GM12801 (cell line): ENCODE results near the gene RTN4.

ENCODE experiments used
- TF ChIP-seq, protein P1 (sequence below): IDR thresholded peaks from one replicate; pipeline ENCODE4 v1.5.1; 2011; ENCODE audit warnings: control low read depth; ENCODE audit not compliant: insufficient read length; ENCODE audit errors: extremely low read depth

The RTN4 gene

GRCh38 chr2:55017880-55018279, 32.4 kb downstream of the RTN4 start:
- TF ChIP-seq, protein P1, sequence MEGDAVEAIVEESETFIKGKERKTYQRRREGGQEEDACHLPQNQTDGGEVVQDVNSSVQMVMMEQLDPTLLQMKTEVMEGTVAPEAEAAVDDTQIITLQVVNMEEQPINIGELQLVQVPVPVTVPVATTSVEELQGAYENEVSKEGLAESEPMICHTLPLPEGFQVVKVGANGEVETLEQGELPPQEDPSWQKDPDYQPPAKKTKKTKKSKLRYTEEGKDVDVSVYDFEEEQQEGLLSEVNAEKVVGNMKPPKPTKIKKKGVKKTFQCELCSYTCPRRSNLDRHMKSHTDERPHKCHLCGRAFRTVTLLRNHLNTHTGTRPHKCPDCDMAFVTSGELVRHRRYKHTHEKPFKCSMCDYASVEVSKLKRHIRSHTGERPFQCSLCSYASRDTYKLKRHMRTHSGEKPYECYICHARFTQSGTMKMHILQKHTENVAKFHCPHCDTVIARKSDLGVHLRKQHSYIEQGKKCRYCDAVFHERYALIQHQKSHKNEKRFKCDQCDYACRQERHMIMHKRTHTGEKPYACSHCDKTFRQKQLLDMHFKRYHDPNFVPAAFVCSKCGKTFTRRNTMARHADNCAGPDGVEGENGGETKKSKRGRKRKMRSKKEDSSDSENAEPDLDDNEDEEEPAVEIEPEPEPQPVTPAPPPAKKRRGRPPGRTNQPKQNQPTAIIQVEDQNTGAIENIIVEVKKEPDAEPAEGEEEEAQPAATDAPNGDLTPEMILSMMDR, result no peak

GRCh38 chr2:55017428-55017827, 32.8 kb downstream of the RTN4 start:
- TF ChIP-seq, protein P1, result no peak

- TF ChIP-seq, protein P1, result no peak
These were observed 35.0 kb downstream of the RTN4 start for GRCh38 chr2:55014962-55015939.

- TF ChIP-seq, protein P1, result no peak
These were observed 36.3 kb downstream of the RTN4 start for GRCh38 chr2:55013936-55014335.

GRCh38 chr2:55012672-55013484, 37.4 kb downstream of the RTN4 start:
- TF ChIP-seq, protein P1, result no peak

DNA sequence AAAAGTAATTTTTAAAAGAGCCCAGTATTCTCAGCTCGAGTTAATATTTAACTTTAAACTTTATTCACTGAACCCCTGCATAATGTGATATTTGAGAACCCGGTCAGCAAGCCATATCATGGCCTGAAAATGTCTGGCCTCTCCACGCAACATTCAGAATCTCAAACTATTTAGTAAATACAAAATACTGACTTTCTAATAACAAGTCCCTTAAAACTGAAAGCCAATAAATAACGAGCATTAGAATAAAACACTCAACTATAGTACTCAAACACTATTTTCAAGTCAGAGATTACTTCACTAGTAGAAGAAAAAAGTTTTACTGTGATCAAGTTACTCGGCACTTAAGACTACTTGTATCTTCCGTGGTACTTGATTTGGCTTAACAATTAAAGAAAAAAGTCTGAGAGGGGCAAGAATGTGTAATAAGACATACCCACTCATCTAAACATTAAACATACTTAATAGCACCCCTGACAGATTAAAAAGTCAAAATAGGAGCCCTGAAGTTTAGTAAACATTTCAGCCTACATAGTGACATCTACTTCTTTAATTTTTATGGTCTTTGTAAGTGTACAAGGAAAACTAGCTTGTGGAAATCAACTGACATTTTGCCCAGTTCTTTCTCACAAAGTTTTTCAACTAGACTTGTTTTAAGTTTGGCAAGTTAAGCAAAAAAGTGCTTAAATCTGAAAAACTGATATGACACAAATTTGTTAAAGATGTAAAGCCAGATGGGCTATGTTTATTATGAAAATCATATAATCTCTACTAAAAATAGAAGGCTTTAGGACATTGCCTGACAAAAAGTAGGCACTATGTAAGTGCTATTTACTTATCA, 38.2 kb downstream of the RTN4 start:
- TF ChIP-seq, protein P1, result no peak

GRCh38 chr2:55010915-55011314, 39.3 kb downstream of the RTN4 start:
- TF ChIP-seq, protein P1, result no peak
